Measurements from ENCODE around the gene ARF1. TPM values are rescaled to one million over a fixed set of nuclear protein-coding genes. Genes with fewer than 3 reads are reported as not detected.

The ARF1 gene
- total and polyA plus RNA-seq, 2 of the 8 experiments (the other 6 are each of a cell fraction or from before 2014, with no cell fraction given): 265 to 471 TPM

GRCh38 chr1:228125185-228125584, 42.7 kb downstream of the ARF1 start (continued):
- TF ChIP-seq RXRA (IDR thresholded peaks at IDR 0.05; ENCODE audit: insufficient read depth, low read depth, low read length) (no peak), POLR2A (IDR thresholded peaks at IDR 0.05; ENCODE audit: control extremely low read depth in 1 of 2, low read depth in 2 of 2, low read length in 2 of 2) (no peak), RNF2 (IDR thresholded peaks at IDR 0.05; ENCODE audit: borderline replicate concordance, low read depth, low read length, missing control alignments, poor library complexity, severe bottlenecking) (no peak), ATF3 (IDR thresholded peaks at IDR 0.05; ENCODE audit: insufficient read depth, low read depth, low read length) (no peak), SIRT6 (IDR thresholded peaks at IDR 0.05; ENCODE audit: low read length) (no peak), SIX5 (IDR thresholded peaks at IDR 0.05; ENCODE audit: low read depth, low read length) (no peak)
